ENCODE data around the gene PYGM. TPM values are rescaled to one million over a fixed set of nuclear protein-coding genes. Genes with fewer than 3 reads are reported as not detected.

The PYGM gene
- total and polyA plus RNA-seq, 2 experiments from 2014 or later, result 1.5 to 3.9 TPM

DNA sequence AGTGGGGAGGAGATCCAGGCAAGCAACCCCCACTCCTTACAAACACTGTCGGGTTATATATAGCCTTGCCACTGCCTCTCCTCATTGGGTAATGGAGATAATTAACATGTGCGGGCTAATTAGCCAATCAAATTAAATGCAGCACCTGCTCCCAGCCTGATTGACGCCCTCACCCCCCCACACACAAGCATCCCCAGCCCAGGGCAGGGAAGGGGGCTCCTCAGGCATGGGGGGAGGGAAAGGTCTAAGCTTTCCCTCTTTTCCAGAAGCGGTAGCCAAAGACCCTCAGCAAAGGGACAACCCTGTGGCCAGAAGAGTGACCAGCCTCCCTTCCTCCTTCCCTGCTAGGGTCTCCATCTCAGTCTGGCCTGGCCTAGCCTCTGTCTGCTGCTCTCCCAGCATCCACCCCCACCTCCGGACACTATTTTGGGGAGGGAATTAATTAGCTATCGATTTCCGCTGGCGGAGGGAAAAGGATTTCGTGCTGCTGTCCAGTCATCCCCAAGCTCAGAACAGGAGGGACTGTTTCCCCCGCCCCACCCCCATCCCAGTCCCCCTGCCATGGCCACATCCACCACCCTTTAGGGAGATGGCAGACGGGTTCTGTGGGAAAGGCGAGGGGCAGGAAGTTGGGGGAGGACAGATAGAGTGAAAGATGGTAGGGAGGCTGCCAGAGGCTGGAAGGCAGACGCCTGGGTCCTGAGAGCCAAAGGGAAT lies 43.9 kb downstream of the PYGM start:
- H3K9me3 Mint-ChIP-seq, result no peaks in the 10 kb centered on the region
- ATAC-seq (no peak), DNase-seq (ENCODE audit: low spot score) (no peak)
- Histone ChIP-seq H3K4me1 (ENCODE audit: insufficient read depth) (peaks cover 31% of the 10 kb centered on the region), H2AFZ (no peak overlapping the region), H4K20me1 (replicated peaks; ENCODE audit: insufficient read depth) (peaks cover 5% of the 10 kb centered on the region; the same call in 1 of the 2 replicates), H3K9me2 (ENCODE audit: insufficient read depth) (no peaks in the 10 kb centered on the region), H3K27ac (ENCODE audit: low read depth) (no peak overlapping the region), H3K79me2 (replicated peaks; ENCODE audit: insufficient read depth) (no peaks in the 10 kb centered on the region), H3K36me3 (ENCODE audit: insufficient read depth) (no peaks in the 10 kb centered on the region), H3F3A (replicated peaks; ENCODE audit: low read depth) (peaks cover 10% of the 10 kb centered on the region), H3K27me3 (ENCODE audit: insufficient read depth) (peaks cover 45% of the 10 kb centered on the region), H3K4me2 (peak overlapping the region; percentile 20; the same call in 1 of the 2 replicates), H3K4me3 (no peak overlapping the region)
- peaks cover 60% of the 10 kb centered on the region for H3K4me1 Mint-ChIP-seq
- H3K27me3 Mint-ChIP-seq (ENCODE audit: insufficient read depth, low read depth, poor library complexity), result peaks cover 54% of the 10 kb centered on the region
- H3K27ac Mint-ChIP-seq, result no peak overlapping the region
- TF ChIP-seq ZNF114 (CRISPR knock-in tag; IDR thresholded peaks at IDR 0.05) (no peak), POLR2AphosphoS5 (IDR thresholded peaks at IDR 0.05; ENCODE audit: low read depth) (no peak), CREB1 (CRISPR knock-in tag; IDR thresholded peaks at IDR 0.05; ENCODE audit: low read depth) (no peak), STAT1 (IDR thresholded peaks at IDR 0.05; ENCODE audit: unreplicated experiment) (no peak), JUNB (IDR thresholded peaks at IDR 0.05; ENCODE audit: unreplicated experiment) (no peak), ZNF331 (CRISPR knock-in tag; IDR thresholded peaks at IDR 0.05; ENCODE audit: low read depth) (no peak), NANOG (IDR thresholded peaks at IDR 0.05; ENCODE audit: borderline replicate concordance) (no peak), EZH2phosphoT487 (IDR thresholded peaks at IDR 0.05; ENCODE audit: unreplicated experiment) (no peak), EZH2 (IDR thresholded peaks at IDR 0.05; ENCODE audit: low read depth, unreplicated experiment) (no peak)
- TF ChIP-seq, protein P1, sequence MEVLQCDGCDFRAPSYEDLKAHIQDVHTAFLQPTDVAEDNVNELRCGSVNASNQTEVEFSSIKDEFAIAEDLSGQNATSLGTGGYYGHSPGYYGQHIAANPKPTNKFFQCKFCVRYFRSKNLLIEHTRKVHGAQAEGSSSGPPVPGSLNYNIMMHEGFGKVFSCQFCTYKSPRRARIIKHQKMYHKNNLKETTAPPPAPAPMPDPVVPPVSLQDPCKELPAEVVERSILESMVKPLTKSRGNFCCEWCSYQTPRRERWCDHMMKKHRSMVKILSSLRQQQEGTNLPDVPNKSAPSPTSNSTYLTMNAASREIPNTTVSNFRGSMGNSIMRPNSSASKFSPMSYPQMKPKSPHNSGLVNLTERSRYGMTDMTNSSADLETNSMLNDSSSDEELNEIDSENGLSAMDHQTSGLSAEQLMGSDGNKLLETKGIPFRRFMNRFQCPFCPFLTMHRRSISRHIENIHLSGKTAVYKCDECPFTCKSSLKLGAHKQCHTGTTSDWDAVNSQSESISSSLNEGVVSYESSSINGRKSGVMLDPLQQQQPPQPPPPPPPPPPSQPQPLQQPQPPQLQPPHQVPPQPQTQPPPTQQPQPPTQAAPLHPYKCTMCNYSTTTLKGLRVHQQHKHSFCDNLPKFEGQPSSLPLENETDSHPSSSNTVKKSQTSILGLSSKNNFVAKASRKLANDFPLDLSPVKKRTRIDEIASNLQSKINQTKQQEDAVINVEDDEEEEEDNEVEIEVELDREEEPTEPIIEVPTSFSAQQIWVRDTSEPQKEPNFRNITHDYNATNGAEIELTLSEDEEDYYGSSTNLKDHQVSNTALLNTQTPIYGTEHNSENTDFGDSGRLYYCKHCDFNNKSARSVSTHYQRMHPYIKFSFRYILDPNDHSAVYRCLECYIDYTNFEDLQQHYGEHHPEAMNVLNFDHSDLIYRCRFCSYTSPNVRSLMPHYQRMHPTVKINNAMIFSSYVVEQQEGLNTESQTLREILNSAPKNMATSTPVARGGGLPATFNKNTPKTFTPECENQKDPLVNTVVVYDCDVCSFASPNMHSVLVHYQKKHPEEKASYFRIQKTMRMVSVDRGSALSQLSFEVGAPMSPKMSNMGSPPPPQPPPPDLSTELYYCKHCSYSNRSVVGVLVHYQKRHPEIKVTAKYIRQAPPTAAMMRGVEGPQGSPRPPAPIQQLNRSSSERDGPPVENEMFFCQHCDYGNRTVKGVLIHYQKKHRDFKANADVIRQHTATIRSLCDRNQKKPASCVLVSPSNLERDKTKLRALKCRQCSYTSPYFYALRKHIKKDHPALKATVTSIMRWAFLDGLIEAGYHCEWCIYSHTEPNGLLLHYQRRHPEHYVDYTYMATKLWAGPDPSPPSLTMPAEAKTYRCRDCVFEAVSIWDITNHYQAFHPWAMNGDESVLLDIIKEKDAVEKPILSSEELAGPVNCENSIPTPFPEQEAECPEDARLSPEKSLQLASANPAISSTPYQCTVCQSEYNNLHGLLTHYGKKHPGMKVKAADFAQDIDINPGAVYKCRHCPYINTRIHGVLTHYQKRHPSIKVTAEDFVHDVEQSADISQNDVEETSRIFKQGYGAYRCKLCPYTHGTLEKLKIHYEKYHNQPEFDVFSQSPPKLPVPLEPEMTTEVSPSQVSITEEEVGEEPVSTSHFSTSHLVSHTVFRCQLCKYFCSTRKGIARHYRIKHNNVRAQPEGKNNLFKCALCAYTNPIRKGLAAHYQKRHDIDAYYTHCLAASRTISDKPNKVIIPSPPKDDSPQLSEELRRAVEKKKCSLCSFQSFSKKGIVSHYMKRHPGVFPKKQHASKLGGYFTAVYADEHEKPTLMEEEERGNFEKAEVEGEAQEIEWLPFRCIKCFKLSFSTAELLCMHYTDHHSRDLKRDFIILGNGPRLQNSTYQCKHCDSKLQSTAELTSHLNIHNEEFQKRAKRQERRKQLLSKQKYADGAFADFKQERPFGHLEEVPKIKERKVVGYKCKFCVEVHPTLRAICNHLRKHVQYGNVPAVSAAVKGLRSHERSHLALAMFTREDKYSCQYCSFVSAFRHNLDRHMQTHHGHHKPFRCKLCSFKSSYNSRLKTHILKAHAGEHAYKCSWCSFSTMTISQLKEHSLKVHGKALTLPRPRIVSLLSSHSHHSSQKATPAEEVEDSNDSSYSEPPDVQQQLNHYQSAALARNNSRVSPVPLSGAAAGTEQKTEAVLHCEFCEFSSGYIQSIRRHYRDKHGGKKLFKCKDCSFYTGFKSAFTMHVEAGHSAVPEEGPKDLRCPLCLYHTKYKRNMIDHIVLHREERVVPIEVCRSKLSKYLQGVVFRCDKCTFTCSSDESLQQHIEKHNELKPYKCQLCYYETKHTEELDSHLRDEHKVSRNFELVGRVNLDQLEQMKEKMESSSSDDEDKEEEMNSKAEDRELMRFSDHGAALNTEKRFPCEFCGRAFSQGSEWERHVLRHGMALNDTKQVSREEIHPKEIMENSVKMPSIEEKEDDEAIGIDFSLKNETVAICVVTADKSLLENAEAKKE (CRISPR knock-in tag; IDR thresholded peaks at IDR 0.05), result no peak
- TF ChIP-seq, protein P2, sequence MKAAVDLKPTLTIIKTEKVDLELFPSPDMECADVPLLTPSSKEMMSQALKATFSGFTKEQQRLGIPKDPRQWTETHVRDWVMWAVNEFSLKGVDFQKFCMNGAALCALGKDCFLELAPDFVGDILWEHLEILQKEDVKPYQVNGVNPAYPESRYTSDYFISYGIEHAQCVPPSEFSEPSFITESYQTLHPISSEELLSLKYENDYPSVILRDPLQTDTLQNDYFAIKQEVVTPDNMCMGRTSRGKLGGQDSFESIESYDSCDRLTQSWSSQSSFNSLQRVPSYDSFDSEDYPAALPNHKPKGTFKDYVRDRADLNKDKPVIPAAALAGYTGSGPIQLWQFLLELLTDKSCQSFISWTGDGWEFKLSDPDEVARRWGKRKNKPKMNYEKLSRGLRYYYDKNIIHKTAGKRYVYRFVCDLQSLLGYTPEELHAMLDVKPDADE (IDR thresholded peaks at IDR 0.05), result no peak
- TF ChIP-seq, protein P3, sequence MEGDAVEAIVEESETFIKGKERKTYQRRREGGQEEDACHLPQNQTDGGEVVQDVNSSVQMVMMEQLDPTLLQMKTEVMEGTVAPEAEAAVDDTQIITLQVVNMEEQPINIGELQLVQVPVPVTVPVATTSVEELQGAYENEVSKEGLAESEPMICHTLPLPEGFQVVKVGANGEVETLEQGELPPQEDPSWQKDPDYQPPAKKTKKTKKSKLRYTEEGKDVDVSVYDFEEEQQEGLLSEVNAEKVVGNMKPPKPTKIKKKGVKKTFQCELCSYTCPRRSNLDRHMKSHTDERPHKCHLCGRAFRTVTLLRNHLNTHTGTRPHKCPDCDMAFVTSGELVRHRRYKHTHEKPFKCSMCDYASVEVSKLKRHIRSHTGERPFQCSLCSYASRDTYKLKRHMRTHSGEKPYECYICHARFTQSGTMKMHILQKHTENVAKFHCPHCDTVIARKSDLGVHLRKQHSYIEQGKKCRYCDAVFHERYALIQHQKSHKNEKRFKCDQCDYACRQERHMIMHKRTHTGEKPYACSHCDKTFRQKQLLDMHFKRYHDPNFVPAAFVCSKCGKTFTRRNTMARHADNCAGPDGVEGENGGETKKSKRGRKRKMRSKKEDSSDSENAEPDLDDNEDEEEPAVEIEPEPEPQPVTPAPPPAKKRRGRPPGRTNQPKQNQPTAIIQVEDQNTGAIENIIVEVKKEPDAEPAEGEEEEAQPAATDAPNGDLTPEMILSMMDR (conservative IDR thresholded peaks at IDR 0.05; ENCODE audit: low read depth in 2 of 2), result no peak
- TF ChIP-seq, protein P4, sequence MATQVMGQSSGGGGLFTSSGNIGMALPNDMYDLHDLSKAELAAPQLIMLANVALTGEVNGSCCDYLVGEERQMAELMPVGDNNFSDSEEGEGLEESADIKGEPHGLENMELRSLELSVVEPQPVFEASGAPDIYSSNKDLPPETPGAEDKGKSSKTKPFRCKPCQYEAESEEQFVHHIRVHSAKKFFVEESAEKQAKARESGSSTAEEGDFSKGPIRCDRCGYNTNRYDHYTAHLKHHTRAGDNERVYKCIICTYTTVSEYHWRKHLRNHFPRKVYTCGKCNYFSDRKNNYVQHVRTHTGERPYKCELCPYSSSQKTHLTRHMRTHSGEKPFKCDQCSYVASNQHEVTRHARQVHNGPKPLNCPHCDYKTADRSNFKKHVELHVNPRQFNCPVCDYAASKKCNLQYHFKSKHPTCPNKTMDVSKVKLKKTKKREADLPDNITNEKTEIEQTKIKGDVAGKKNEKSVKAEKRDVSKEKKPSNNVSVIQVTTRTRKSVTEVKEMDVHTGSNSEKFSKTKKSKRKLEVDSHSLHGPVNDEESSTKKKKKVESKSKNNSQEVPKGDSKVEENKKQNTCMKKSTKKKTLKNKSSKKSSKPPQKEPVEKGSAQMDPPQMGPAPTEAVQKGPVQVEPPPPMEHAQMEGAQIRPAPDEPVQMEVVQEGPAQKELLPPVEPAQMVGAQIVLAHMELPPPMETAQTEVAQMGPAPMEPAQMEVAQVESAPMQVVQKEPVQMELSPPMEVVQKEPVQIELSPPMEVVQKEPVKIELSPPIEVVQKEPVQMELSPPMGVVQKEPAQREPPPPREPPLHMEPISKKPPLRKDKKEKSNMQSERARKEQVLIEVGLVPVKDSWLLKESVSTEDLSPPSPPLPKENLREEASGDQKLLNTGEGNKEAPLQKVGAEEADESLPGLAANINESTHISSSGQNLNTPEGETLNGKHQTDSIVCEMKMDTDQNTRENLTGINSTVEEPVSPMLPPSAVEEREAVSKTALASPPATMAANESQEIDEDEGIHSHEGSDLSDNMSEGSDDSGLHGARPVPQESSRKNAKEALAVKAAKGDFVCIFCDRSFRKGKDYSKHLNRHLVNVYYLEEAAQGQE (IDR thresholded peaks at IDR 0.05; ENCODE audit: unreplicated experiment), result no peak
- H3K36me3 Mint-ChIP-seq (ENCODE audit: low read depth), result no peaks in the 10 kb centered on the region; the same call in 2 of the 3 replicates
- no peak overlapping the region for H3K4me3 Mint-ChIP-seq

All from GM23338 (cell line).